GM20000 (cell line): Measurements from ENCODE around the gene MYLK4.

Experiments used
- DNase-seq: peaks from one replicate; pipeline ENCODE4 v3.0.0; 2012; ENCODE audit warnings: low spot score
- TF ChIP-seq, protein P1 (sequence below): IDR thresholded peaks from 2 replicates; pipeline ENCODE4 v1.5.1; 2012; ENCODE audit warnings: mild to moderate bottlenecking, control low read depth; ENCODE audit errors: extremely low read depth, missing control alignments

Gene MYLK4

GRCh38 chr6:2767657-2768524, 17.2 kb upstream of the MYLK4 start:
- DNase-seq, result no peak
- TF ChIP-seq, protein P1, sequence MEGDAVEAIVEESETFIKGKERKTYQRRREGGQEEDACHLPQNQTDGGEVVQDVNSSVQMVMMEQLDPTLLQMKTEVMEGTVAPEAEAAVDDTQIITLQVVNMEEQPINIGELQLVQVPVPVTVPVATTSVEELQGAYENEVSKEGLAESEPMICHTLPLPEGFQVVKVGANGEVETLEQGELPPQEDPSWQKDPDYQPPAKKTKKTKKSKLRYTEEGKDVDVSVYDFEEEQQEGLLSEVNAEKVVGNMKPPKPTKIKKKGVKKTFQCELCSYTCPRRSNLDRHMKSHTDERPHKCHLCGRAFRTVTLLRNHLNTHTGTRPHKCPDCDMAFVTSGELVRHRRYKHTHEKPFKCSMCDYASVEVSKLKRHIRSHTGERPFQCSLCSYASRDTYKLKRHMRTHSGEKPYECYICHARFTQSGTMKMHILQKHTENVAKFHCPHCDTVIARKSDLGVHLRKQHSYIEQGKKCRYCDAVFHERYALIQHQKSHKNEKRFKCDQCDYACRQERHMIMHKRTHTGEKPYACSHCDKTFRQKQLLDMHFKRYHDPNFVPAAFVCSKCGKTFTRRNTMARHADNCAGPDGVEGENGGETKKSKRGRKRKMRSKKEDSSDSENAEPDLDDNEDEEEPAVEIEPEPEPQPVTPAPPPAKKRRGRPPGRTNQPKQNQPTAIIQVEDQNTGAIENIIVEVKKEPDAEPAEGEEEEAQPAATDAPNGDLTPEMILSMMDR, result no peak

DNA sequence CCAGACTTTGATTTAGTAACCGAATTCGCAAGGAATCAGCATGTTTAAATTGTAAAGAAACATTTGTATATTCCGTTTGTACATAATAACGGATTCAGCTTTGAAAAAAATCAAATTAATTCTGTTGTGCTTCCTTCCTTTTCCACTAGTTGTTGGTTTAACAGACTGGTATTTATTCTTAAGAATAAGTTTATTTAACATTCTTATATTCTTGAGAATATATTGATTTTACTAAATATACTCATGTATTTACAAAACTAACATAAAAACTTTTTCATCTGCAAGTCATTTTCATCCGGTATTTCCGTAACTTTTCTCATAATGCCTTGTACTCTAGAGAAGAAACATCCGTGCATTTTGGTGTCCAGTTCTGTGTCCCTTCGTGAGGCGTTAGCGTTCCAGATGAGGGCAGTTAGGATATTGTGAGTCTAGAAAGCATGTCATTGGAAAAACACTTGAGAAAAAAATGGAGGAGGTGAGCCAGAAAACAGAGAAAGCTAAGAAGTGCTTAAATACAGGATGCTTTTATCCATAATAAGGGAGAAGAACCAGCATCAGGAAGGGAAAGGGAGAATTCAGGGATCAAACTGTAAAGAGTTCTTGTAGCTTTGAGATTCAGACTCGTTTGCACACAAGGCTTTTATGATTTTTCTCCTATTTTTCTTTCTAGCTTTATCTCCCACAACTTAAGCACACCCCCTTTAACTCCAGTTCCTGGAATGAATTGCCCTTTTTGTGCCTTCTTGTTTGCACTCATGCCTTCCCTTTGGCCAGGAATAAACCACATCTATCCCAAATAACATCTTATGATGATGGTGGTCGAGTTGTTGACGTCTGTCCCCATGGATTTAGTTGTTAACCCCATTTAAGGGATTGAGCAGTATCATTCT, 16.3 kb upstream of the MYLK4 start:
- no peak for DNase-seq
- TF ChIP-seq, protein P1, result no peak

DNA sequence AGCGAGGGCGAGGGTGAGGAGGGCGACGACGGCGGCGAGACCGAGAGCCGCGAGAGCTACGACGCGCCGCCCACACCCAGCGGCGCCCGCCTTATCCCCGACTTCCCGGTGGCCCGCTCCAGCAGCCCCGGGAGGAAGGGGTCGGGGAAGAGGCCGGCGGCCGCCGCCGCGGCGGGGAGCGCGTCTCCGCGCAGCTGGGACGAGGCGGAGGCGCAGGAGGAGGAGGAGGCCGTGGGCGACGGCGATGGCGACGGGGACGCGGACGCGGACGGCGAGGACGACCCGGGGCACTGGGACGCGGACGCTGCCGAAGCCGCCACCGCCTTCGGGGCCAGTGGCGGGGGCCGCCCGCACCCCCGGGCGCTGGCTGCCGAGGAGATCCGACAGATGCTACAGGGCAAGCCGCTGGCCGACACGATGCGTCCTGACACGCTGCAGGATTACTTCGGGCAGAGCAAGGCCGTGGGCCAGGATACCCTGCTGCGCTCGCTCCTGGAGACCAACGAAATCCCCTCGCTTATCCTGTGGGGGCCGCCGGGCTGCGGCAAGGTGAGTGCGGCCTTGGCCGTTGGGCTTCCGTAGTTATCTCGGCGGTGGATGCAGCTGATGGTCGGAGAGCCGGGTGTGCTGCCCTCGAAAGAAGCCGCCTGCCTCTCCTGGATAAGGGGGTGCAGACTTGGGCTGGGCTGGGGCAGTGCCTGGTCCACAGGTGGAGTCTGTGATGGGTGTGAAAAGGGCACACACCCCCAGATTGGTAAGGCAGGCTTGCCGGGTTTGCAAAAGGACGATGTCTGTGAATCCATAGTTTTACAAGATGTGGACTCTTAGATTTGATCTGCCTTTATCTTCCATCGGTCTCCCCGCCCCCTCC, 15.4 kb upstream of the MYLK4 start:
- DNase-seq, result peak; percentile 85
- TF ChIP-seq, protein P1, result no peak

GRCh38 chr6:2765166-2765895, 14.6 kb upstream of the MYLK4 start, which contains the start of gene WRNIP1:
WRNIP1 (plus strand) TSS chr6:2765393; CDS start chr6:2765623, 230 bp downstream.
- peak; percentile 98 for DNase-seq

DNA sequence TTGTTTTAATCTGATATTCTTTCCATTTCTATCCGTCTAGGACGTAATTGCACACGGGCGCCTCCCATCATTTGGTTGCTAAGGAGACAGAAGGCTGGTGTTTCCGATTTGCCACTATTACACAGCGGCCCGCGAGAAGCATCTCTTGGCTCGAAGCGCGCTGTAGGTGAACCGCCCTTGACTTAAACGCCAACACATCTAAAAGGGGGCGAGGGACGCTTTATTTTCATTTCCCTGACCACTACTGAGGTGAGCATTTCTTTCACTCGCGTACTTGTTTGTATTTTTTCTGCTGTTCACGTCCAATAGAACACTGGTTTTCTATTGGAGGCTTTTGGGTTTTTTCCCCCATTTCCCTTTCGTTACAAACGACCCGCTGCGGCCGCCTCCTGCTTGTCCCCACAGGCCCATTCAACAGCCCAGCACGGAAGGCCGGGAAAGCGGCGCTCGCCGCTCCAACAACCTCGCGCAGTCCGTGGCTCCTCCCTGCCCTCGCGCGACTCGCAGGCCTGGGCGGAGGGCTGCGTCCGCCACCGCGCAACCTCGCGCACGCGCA, 14.0 kb upstream of the MYLK4 start:
- peak; percentile 76 for DNase-seq

More at GRCh38 chr6:2765166-2765895, 14.6 kb upstream of the MYLK4 start, which contains the start of gene WRNIP1:
- TF ChIP-seq, protein P1, result peak; percentile 80

More for the DNA sequence above, 14.0 kb upstream of the MYLK4 start:
- TF ChIP-seq, protein P1, result no peak
